SJCRH30 (cell line): ENCODE measurements around the gene PPFIA4. TPM values are rescaled to one million over a fixed set of nuclear protein-coding genes. Genes with fewer than 3 reads are reported as not detected.

Source experiments
- DNase-seq, 2 experiments: peaks; one replicate each; pipeline ENCODE4 v3.0.0-alpha.2; 2015 to 2020
- H3K27ac ChIP-seq: fragments of 250-450 bp; sonication (Bioruptor Pico); 2 replicates; pipeline ENCODE4 v1.5.1; 2020; ENCODE audit warnings: mild to moderate bottlenecking, moderate library complexity
- H3K27me3 ChIP-seq: fragments of 250-450 bp; sonication (Bioruptor Pico); 2 replicates; pipeline ENCODE4 v1.5.1; 2020; ENCODE audit warnings: mild to moderate bottlenecking, moderate library complexity
- H3K36me3 ChIP-seq: fragments of 250-450 bp; sonication (Bioruptor Pico); 2 replicates; pipeline ENCODE4 v1.5.1; 2020; ENCODE audit warnings: mild to moderate bottlenecking, moderate library complexity
- H3K4me1 ChIP-seq: fragments of 250-450 bp; sonication (Bioruptor Pico); 2 replicates; pipeline ENCODE4 v1.5.1; 2020; ENCODE audit warnings: mild to moderate bottlenecking, moderate library complexity
- H3K4me3 ChIP-seq: fragments of 250-450 bp; sonication (Bioruptor Pico); 2 replicates; pipeline ENCODE4 v1.5.1; 2020; ENCODE audit warnings: mild to moderate bottlenecking, moderate library complexity
- H3K9me3 ChIP-seq: fragments of 250-450 bp; sonication (Bioruptor Pico); replicated peaks from 2 replicates; pipeline ENCODE4 v1.5.1; 2020; ENCODE audit warnings: mild to moderate bottlenecking, moderate library complexity
- total RNA-seq: library from RNA; depleted of rRNA; stranded (reverse); fragments of >200 nt; shearing (Covaris generic); gene quantifications from 2 replicates; pipeline ENCODE4 v1.2.3, GENCODE V29; 2014

The PPFIA4 gene
- total RNA-seq, 1 experiment from 2014 or later: 21.5 TPM

DNA sequence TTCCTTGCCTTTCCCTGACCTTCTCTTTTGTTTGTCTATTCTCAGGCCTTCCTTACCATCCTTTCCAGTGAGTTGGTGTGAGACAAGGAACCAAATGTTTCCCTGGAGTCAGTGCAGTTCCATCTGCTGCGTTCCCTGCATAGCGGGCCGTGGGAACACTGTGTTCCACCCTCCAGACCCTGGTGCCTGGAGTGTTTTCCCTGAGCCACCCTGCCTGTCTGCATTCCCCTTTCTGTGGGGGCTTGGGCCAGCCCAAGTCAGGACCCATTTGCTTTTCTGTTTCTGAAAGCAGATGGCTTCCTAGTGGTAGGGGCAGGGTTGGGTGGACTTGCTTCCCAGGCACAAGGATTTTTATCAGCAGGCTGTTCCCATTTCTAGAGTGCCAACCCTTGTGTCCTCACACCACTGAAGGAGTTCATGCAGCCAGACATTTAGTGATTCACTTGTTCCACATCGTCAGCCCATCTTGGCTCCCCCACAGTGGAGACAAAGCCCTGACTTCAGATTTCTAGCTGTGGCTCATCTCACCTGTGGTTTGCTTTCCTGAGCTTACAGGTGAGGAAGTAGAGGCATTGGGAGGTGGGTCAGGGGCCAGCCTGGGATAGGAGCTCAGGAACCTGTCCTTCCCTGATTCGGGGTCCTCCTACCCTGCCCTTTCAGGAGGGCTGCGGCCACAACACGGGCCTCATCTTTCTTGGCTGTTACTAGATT lies 73.7 kb downstream of the PPFIA4 start:
- DNase-seq: no peak
- Histone ChIP-seq H3K4me1 (no peaks in the 10 kb centered on the region), H3K4me3 (no peak overlapping the region), H3K36me3 (no peaks in the 10 kb centered on the region), H3K9me3 (peaks cover 23% of the 10 kb centered on the region), H3K27me3 (no peaks in the 10 kb centered on the region), H3K27ac (no peak overlapping the region)

DNA sequence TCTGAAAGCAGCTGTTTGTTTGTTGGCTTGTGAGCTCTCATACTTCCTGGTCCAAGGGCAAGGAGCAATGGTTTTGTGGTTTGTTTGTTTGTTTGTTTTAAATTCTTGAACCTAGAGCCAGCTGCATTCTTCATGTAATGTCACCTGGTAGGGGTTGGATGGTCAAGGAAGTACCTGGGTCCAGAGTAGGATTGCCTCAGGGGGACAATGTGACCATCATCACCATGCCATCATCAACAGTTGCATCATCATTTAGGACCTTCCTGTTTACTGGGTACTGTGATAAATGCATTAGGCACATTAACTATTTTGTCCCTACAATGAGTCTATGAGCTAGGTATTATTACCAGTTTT lies 74.2 kb downstream of the PPFIA4 start:
- Histone ChIP-seq H3K4me1 (no peaks in the 10 kb centered on the region), H3K27ac (no peak overlapping the region), H3K27me3 (no peaks in the 10 kb centered on the region), H3K9me3 (peaks cover 24% of the 10 kb centered on the region), H3K36me3 (no peaks in the 10 kb centered on the region), H3K4me3 (no peak overlapping the region)
- no peak for DNase-seq

DNA sequence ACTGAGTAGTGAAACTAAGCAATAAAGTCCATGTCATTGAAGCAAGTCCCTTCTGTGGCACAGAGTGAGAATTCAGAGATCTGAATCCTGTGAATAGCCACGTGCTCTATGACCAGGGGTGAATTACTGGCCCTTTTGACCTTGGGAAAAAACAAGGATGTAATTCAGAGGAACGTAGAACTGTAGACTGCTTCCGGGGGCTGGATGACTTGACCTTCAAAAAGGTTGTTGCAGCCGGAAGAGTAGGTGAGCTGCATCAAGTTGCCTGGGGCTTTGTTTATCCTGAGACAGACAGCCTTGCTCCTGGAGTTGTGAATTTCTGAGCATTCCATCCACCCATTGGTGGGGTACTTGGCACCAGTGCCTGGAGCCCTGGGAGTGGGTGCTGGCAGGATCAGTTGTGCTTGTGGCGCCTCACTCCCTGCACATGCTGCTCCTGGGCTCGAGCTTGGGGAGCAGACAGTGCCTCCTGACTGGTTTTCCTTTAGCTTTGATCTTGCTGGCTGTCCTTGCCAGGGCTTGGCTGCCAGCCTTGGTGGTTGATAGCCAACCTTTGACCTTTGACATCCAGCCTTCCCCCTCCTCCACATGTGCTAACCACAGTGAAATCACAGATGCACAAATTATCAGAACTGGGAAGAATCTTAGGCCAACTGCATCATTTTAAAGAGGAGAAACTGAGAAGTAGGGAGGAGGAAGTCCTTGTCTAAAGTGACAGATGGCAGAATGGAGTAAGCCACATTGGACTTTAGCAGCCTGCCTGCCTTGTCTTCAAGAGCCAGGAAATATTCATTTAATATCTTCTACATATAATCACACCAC lies 75.7 kb downstream of the PPFIA4 start:
- H3K27me3 ChIP-seq: no peaks in the 10 kb centered on the region
- H3K36me3 ChIP-seq: no peaks in the 10 kb centered on the region
- DNase-seq: no peak
- no peak overlapping the region for H3K27ac ChIP-seq
- H3K9me3 ChIP-seq: peaks cover 17% of the 10 kb centered on the region
- H3K4me1 ChIP-seq: no peaks in the 10 kb centered on the region
- H3K4me3 ChIP-seq: no peak overlapping the region

DNA sequence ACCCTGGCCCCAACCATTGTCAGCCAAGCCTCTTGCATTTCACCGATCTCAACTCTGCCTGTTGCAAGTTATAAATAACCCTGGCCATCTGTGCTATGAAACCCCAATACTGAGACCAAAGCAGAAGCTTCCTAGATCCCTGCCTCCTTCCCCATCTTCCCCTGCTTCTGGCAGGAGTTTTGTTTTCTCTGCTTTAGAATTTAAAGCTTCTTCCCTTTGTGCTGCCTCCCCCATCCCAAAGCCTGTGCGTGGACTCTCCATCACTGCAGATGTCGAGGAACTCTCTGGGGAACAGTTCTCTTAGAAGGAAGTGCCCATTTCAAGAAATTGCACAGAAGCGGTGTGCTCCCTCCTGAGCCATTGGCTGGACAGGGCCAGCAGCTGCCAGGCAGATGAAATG lies 76.9 kb downstream of the PPFIA4 start:
- H3K27me3 ChIP-seq: no peaks in the 10 kb centered on the region
- peaks cover 17% of the 10 kb centered on the region for H3K9me3 ChIP-seq
- no peak for DNase-seq
- H3K36me3 ChIP-seq: no peaks in the 10 kb centered on the region
- no peaks in the 10 kb centered on the region for H3K4me1 ChIP-seq
- no peak overlapping the region for H3K27ac ChIP-seq
- no peak overlapping the region for H3K4me3 ChIP-seq

DNA sequence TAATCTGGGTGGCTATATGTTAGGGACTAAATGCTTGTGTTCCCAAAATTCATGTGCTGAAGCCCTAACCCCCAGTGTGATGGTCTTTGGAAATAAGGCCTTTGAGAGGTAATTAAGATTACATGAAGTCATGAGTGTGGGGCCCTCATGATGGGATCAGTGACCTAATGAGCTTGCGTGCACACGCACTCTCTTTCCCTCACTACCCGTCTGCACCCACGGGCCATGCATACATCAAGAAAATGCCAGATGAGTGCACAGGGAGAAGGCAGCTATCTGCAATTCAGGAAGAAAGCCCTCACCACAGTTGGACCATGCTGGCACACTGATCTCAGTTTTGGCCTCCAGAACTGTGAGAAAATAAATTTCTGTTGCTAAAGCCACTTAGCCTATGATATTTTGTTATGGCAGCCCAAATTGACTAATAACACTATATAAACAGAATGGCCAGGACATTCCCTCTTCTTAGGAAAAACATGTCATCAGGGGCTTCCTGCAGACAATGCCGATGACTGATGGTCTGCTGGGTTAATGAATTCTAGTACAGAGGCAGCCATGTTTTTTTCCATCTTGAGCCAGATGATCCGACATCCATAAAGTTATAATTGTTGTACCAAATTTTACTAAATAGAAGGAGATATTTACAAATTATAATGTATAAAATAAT lies 77.7 kb downstream of the PPFIA4 start:
- no peak for DNase-seq
- Histone ChIP-seq H3K4me3 (no peak overlapping the region), H3K36me3 (no peaks in the 10 kb centered on the region), H3K9me3 (peaks cover 17% of the 10 kb centered on the region), H3K27ac (no peak overlapping the region), H3K27me3 (no peaks in the 10 kb centered on the region), H3K4me1 (no peaks in the 10 kb centered on the region)

DNA sequence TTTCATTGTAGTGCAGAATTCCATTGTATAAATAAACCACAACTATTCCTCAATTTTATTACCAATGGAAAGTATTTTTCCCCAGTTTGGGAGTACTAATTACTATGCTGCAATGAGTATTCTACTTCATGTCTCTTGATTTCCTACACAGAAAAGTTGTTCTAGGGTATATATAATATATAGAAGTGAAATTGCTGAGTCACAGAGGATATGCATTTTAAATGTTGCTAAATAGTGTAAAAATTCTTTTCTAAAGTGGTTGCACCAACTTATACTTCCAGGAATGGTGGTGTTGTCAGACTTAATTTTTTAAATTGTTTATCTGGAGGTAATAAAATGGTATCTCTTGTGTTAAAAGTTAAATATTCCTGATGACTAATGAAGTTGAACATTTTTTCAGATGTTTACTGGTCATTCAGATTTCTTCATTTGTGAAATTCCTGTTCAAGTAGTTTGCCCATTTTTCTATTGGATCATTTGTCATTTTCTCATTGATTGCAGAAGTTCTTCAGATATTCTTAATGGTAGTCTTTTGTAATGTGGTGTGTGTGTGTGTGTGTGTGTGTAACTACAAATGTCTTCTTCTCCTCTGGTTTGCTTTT lies 78.6 kb downstream of the PPFIA4 start:
- peaks cover 17% of the 10 kb centered on the region for H3K9me3 ChIP-seq
- no peaks in the 10 kb centered on the region for H3K27me3 ChIP-seq
- H3K27ac ChIP-seq: no peak overlapping the region
- H3K36me3 ChIP-seq: no peaks in the 10 kb centered on the region
- no peak overlapping the region for H3K4me3 ChIP-seq
- no peaks in the 10 kb centered on the region for H3K4me1 ChIP-seq
- no peak for DNase-seq

DNA sequence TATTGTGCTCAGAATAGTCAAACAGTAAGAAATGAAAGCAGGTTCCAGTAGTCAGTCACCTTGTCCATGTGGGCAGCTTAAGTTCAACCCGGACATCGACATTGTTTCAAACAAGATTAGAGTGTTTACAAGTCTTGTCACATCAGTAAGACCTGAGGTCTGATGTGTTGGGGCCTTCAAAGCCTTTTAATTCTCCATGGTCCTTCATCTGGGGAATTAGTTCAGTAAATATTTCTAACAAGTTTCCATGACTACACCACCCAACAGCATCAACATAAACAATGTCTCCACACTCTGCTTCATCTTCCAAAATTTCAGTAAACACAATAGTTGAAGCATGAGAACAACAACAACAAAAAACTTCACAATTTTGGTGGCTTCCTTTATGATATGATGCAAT lies 86.2 kb downstream of the PPFIA4 start:
- Histone ChIP-seq H3K9me3 (no peaks in the 10 kb centered on the region), H3K4me3 (no peak overlapping the region), H3K27me3 (no peaks in the 10 kb centered on the region), H3K36me3 (no peaks in the 10 kb centered on the region), H3K4me1 (peaks cover 17% of the 10 kb centered on the region), H3K27ac (no peak overlapping the region)
- no peak for DNase-seq

DNA sequence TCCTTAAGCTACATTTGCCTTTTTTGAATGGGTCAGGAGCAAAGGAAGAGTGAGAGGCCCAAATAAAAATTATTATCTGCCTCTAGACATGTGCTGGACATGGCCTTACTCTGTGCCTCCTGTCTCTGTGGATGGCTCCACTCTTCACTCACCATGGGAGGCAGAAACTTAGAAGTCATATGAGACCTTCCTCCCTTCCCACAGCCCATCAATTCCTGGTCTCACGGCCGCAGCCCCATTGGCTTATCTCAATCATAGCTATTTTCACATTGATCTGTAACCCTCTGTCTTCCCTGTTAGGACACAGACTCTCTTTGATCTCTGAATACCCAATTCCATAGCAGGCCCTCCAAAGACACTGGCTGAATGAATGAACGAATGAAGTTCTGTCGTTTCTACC lies 87.0 kb downstream of the PPFIA4 start:
- Histone ChIP-seq H3K27ac (no peak overlapping the region), H3K27me3 (no peaks in the 10 kb centered on the region), H3K36me3 (no peaks in the 10 kb centered on the region), H3K4me3 (no peak overlapping the region), H3K9me3 (no peaks in the 10 kb centered on the region), H3K4me1 (peaks cover 17% of the 10 kb centered on the region)
- DNase-seq: no peak

DNA sequence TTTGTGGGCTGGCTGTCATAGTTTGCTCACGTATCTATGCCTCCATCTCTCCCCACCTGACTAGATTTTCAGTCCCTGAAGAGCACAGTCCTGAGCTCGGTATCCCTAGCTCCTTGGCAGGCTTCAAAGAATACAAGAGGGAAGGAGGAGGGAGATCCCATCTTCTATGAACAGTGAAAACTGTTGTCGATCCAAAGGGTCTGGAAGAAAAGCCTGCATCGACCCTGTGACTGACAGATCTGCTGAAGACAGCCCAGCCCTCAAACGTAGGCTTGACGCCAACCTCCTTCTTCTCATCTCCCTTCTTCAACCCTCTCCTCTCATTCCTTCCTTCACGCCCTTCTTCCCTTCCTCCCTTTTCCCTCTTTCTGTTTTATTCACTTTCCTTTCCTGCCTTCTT lies 87.9 kb downstream of the PPFIA4 start:
- no peaks in the 10 kb centered on the region for H3K27me3 ChIP-seq

DNA sequence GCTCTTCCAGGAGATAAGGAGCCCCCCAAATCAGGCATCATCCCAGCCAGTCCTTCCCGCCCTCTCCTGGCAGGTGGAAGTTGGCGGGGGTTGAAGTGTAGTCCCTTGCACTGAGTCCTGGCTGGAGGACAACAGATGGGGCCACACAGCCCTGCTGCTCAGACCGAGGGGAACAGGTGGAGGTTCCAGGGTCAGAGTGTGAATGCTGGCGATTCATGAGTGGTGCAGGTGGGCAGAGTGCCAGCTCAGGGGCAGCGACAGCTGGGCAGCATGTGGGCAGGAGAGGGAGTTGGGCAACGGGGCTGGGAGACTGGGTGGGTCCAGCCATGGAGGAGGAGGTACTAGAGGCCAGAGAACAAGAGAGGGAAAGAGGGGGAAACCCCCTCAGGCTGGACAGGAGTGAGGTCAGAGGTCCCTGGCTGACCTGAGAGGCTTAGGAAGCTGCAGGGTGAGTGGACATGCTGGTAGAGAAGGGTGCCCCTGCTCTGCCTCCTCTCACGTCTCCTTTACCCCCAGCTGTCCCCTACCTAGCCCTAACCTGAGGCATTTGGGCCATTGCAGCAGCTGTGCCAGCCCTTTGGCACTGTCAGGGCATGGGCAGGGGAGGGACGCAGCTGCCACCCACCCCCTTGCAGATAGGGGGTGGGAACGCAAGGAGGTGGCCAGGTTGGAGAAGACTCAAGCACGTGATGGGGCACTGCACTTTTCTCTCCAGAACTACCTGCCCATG lies 90.0 kb downstream of the PPFIA4 start:
- Histone ChIP-seq H3K27me3 (no peaks in the 10 kb centered on the region), H3K9me3 (no peaks in the 10 kb centered on the region), H3K27ac (peak overlapping the region; percentile 44)

More for the DNA sequence above, 87.9 kb downstream of the PPFIA4 start:
- no peak overlapping the region for H3K27ac ChIP-seq
- no peak for DNase-seq
- H3K9me3 ChIP-seq: no peaks in the 10 kb centered on the region
- H3K4me1 ChIP-seq: peaks cover 17% of the 10 kb centered on the region
- no peak overlapping the region for H3K4me3 ChIP-seq
- no peaks in the 10 kb centered on the region for H3K36me3 ChIP-seq

DNA sequence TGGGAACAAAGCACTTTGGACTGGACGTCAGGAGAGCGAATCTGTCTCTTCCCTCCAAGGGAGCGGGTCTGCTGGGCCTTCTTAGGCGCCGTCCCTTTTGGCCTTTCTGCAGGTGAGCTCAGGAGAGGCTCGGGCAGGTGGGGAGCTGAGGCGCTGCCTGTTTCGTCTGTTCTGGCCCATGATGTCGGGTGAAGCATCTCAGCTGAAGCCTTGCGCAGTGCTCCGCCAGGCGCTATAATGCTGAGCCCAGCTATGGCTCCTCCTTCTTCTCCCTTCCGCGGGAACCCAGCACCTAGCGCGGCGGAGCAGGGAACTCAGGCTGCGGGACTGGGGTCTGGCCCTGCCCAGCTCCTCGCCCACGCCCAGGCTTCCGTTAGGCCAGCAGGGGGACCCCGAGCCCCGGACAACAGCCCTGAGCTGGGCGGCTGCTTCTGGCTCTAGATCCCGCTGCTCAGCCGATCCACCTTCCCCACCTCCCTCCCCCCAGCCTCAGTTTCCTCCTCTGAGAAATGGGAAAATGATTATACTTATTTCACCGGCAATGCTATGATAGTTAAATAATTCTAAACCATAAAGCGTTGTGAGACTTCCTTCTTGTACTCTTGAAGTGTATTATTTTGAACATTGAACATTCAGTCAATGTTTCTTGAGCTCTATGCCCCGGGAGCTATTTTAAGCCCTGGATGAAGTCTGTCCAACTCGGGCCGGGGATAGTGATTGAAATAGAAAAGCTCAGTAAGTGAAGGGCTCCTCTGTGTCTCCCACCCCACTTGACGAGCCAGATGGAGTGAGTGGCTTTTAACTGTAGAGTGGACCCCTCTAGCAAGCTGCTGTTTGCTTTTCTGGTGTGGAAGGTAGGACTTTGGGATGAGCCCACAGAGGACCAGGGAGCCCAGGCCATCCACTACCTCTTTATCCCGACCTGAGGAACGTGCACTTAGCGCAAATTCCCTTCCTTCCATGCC lies 91.6 kb downstream of the PPFIA4 start:
- Histone ChIP-seq H3K27me3 (no peaks in the 10 kb centered on the region), H3K36me3 (no peaks in the 10 kb centered on the region), H3K27ac (no peak overlapping the region), H3K9me3 (no peaks in the 10 kb centered on the region), H3K4me3 (no peak overlapping the region), H3K4me1 (peaks cover 21% of the 10 kb centered on the region)
- peak in 1 of 2 experiments; percentile 39 for DNase-seq

More for the DNA sequence above, 90.0 kb downstream of the PPFIA4 start:
- peaks cover 21% of the 10 kb centered on the region for H3K4me1 ChIP-seq
- peak; percentile 97 to 98 for DNase-seq
- H3K4me3 ChIP-seq: no peak overlapping the region
- H3K36me3 ChIP-seq: no peaks in the 10 kb centered on the region

DNA sequence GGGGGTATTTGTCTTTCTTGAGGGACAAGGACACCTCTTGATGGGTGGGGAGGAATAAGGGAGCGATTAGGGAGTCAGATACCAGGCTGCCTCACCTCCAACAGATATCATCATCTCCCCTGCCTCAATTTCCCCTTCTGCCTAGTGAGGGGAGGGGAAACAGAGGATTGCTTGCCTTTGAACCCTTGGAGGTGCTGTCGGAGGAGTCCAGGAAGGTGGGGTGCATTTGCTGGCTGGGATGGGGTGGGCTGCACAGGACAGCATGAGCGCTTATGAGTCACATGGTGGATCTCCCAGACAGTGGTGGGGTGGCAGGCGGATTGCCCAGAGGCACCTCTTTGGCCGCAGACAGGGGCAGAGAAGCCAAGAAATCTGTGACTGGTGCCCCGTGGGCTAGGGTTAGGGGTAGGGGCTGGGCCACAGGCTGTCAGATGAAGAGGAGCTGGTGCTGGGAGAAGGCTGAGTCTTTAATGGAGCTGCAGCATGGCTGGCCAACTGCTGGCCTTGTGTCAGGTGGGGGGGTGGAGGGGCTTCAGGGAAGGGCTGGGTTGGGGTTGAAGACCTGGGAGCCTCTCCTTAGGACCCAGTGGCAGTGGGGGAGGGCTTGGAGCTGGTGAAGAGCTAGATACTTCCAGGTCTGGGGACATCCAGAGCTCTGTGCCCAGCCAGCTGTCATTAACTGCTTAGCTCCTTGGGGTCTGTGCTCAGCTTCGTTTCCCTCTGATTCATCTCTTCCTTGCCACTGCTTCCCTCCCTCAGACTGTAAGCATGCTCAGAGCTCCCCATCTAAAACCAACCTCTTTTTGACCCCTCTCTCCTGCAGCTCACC lies 94.2 kb downstream of the PPFIA4 start:
- no peak for DNase-seq
- Histone ChIP-seq H3K27me3 (no peaks in the 10 kb centered on the region), H3K36me3 (no peaks in the 10 kb centered on the region), H3K4me1 (peaks cover 24% of the 10 kb centered on the region), H3K4me3 (no peak overlapping the region), H3K27ac (no peak overlapping the region), H3K9me3 (no peaks in the 10 kb centered on the region)
